Psoas muscle (tissue), 8 donors: ENCODE data around the gene SYT2. TPM values are rescaled to one million over a fixed set of nuclear protein-coding genes. Genes with fewer than 3 reads are reported as not detected.
"Not testable (repeated sequence)": the region's sequence is repeated elsewhere in the genome, so short reads cannot be mapped to it uniquely, and the experiment has no call there.

Experiments
- ATAC-seq, 4 donors: fragments of 200-7000 bp; cut with Tn5 transposase; one replicate each; pipeline ENCODE4 v1.9.1; 2020; ENCODE audit warnings: moderate library complexity in 3 of 4, mild to moderate bottlenecking in 2 of 4
- DNase-seq, 2 donors: peaks; one replicate each; pipeline ENCODE4 v3.0.0-alpha.2; 2020
- H3K27ac ChIP-seq: fragments of 200-600 bp; one replicate; pipeline ENCODE4 v1.8.0; 2022
- H3K27me3 ChIP-seq, 3 donors: fragments of 200-600 bp in 1 of 3; one replicate each; pipeline versions ENCODE4 v1.6.1 to v1.8.0; 2013 to 2022; ENCODE audit warnings: low read length in 2 of 3, mild to moderate bottlenecking in 2 of 3, moderate library complexity in 1 of 3; ENCODE audit not compliant: insufficient read depth in 3 of 3
- H3K36me3 ChIP-seq, 2 donors: fragments of 200-600 bp in 1 of 2; one replicate each; pipeline versions ENCODE4 v1.6.1 to v1.8.0; 2013 to 2022; ENCODE audit warnings: low read depth in 1 of 2, mild to moderate bottlenecking in 1 of 2, moderate library complexity in 1 of 2; ENCODE audit not compliant: insufficient read depth in 1 of 2
- H3K4me1 ChIP-seq: fragments of 200-600 bp; one replicate; pipeline ENCODE4 v1.8.0; 2022
- H3K4me3 ChIP-seq: fragments of 200-600 bp; one replicate; pipeline ENCODE4 v1.8.0; 2022; ENCODE audit warnings: mild to moderate bottlenecking
- H3K9me3 ChIP-seq: fragments of 200-600 bp; one replicate; pipeline ENCODE4 v1.8.0; 2022
- WGBS, 3 donors: extraction: QIAGEN DNeasy Blood & Tissue Kit; methylation state at CpG; one replicate each; pipeline versions ENCODE4 v1.1.6 to v1.1.7; 2013; 5-methylcytosine and 5-hydroxymethylcytosine counted together
- intact Hi-C, 2 donors: fragments of 100-400 bp; cut with DNase I; formaldehyde crosslinking; loops; one replicate each; pipeline versions ENCODE4 v1.11.0 to v1.14.2; 2022
- polyA plus RNA-seq, 3 donors: library from polyadenylated mRNA; stranded (reverse); fragments of 200-250 nt; gene quantifications; one replicate each; pipeline ENCODE4 v1.2.3, GENCODE V29; 2013
- total RNA-seq, 4 donors: library from RNA; stranded (reverse); fragmentation: NEBNext Ultra II Directional in 2 of 4; extraction: Animal tissue kit (Norgen Biotek cat#: 25700) in 2 of 4; gene quantifications; one replicate each; pipeline versions ENCODE4 v1.2.1 to v1.2.4, GENCODE V29; 2021 to 2023
- TF ChIP-seq, protein P1 (sequence below): fragments of 200-600 bp; IDR thresholded peaks from one replicate; pipeline ENCODE4 v1.8.0; 2022; ENCODE audit warnings: antibody characterized with exemption
- donor health status: healthy with polysubstance abuse.
- donor health status: DM: no; HTN: no; CAD: no; lungs with moderate emphysema.
- donor health status: Bipolar disorder and iron deficiency.
- donor health status: healthy.
- donor health status: DM: yes; HTN: yes; CAD: no.
- donor health status: DM: no; HTN: no; CAD: no.
- donor health status: DM: no; HTN: no; CAD: no.
- donor health status: DM: yes; HTN: yes; CAD: no.

Gene SYT2
- total and polyA plus RNA-seq, 7 donors, result 0.01 to 0.02 TPM; not detected in 5

DNA sequence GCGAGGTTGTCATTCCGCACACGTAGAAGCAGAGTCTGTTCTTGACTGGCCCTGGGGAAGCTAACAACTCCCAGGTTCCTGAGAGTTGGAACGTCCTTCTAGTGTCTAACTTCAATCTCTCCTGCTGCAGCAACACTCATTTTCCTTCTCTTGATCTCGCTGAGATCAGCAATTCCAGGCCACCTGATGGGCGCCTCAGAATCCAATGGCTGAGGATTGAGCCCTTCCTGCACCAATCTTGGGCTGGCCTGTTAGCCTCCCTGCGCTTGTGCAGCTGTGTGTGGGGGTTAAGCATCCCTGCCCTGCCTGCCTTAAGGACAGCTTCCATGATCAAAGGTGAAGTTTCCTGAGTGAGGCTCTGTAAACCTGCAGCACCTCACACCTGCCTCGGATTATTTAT, 87.9 kb downstream of the SYT2 start:
- TF ChIP-seq, protein P1, sequence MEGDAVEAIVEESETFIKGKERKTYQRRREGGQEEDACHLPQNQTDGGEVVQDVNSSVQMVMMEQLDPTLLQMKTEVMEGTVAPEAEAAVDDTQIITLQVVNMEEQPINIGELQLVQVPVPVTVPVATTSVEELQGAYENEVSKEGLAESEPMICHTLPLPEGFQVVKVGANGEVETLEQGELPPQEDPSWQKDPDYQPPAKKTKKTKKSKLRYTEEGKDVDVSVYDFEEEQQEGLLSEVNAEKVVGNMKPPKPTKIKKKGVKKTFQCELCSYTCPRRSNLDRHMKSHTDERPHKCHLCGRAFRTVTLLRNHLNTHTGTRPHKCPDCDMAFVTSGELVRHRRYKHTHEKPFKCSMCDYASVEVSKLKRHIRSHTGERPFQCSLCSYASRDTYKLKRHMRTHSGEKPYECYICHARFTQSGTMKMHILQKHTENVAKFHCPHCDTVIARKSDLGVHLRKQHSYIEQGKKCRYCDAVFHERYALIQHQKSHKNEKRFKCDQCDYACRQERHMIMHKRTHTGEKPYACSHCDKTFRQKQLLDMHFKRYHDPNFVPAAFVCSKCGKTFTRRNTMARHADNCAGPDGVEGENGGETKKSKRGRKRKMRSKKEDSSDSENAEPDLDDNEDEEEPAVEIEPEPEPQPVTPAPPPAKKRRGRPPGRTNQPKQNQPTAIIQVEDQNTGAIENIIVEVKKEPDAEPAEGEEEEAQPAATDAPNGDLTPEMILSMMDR, result no peak
- no peak for ATAC-seq
- no peaks in the 10 kb centered on the region for H3K36me3 ChIP-seq
- no peak overlapping the region for H3K4me3 ChIP-seq
- H3K9me3 ChIP-seq, result no peaks in the 10 kb centered on the region
- no peak overlapping the region for H3K27ac ChIP-seq
- DNase-seq, result peak in 1 of 2 donors; percentile 4
- H3K27me3 ChIP-seq, result no peaks in the 10 kb centered on the region
- peaks cover 22% of the 10 kb centered on the region for H3K4me1 ChIP-seq
- intact Hi-C loops, result loop anchor here in 1 of 2 donors (10.0 kb wide), 2 partner anchors 48 to 288 kb away; no protein-coding TSS in a partner anchor
- 93 to 94% (median 94%) methylated on average over 8 of the region's 8 CpGs for WGBS, 3 donors

DNA sequence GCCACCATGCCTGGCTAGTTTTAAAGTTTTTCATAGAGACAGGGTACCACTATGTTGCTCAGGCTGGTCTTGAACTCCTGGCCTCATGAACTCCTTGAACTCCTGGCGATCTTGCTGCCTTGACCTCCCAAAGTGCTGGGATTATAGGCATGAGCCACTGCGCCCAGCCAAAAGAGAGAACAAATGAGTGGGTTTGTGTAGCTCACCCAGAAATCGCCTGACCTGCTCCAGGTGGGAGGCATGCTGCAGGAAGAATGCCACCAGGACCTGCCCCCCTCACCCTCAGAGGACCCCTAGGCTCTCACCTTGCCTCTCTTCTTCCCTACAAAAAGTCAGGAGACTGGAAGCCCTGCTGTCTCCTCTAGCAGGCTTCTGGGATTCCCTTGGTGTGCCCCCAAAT, 88.8 kb downstream of the SYT2 start:
- H3K27me3 ChIP-seq, result no peaks in the 10 kb centered on the region
- TF ChIP-seq, protein P1, result no peak
- no peak overlapping the region for H3K27ac ChIP-seq
- no peak for ATAC-seq
- intact Hi-C loops, result loop anchor here in 1 of 2 donors (10.0 kb wide), 2 partner anchors 47 to 287 kb away; no protein-coding TSS in a partner anchor
- no peak overlapping the region for H3K4me3 ChIP-seq
- 96 to 100% (median 100%) methylated on average over 3 of the region's 3 CpGs for WGBS, 3 donors
- peaks cover 22% of the 10 kb centered on the region for H3K4me1 ChIP-seq
- DNase-seq, result peak in 1 of 2 donors; percentile 20
- H3K9me3 ChIP-seq, result no peaks in the 10 kb centered on the region
- H3K36me3 ChIP-seq, result no peaks in the 10 kb centered on the region

DNA sequence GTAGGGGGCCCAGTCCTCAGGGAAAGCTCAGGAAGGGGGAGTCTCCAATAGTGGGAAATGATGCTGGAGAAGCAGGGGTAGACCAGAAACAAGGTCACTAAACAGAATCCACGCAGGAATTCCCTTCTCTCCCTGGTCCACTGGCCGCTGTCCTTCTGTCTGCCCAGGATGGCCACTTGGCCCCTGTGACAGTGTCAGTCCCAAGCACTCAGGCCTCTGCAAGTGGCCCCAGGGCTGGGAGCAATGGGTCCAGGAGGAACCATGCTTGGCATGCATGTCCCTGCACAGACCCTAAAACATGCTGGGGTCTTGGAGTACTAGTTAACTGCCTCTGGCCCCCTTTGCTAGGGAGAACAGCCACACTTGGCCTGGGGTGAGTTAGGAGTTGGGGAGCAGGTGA, 90.2 kb downstream of the SYT2 start:
- not testable (repeated sequence) for H3K36me3 ChIP-seq, ATAC-seq, H3K4me3 ChIP-seq, H3K9me3 ChIP-seq, H3K27me3 ChIP-seq, H3K27ac ChIP-seq
- 97 to 100% methylated on average over 2 of the region's 2 CpGs; no CpG with 5 or more reads in 1 of the 3 donors for WGBS, 3 donors
- peak in 1 of 2 donors; percentile 23 for DNase-seq
- H3K4me1 ChIP-seq, result peaks cover 34% of the 10 kb centered on the region
- intact Hi-C loops, result loop anchor here in 1 of 2 donors (10.0 kb wide), 2 partner anchors 45 to 285 kb away; no protein-coding TSS in a partner anchor

DNA sequence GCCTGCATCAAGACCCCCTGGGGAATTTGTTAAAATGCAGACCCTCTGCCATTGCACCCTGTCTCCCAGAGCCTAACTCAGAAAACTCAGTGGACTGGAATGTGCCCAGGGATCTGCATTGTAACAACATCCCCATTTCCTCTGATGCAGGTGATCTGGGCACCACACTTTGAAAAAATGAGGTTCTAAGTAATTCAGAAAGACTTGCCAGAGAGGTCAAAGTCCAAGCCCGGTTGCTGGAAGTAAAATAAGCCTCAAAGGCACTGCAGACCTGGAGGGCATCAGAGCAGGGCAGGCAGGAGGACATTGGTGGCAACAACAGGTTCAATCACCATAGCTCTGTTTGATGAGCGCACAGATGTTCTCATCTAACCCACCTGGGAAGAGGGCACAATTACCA, 90.7 kb downstream of the SYT2 start:
- no peak overlapping the region for H3K27ac ChIP-seq
- no peaks in the 10 kb centered on the region for H3K27me3 ChIP-seq
- no peaks in the 10 kb centered on the region for H3K36me3 ChIP-seq
- H3K9me3 ChIP-seq, result no peaks in the 10 kb centered on the region
- WGBS, 3 donors, result 59 to 88% (median 74%) methylated on average over 2 of the region's 2 CpGs
- no peak overlapping the region for H3K4me3 ChIP-seq
- DNase-seq (no peak), ATAC-seq (no peak)
- H3K4me1 ChIP-seq, result peaks cover 39% of the 10 kb centered on the region
- TF ChIP-seq, protein P1, result no peak
- intact Hi-C loops, result loop anchor here in 1 of 2 donors (1.0 kb wide), 1 partner anchor 48 kb away; no protein-coding TSS in a partner anchor

DNA sequence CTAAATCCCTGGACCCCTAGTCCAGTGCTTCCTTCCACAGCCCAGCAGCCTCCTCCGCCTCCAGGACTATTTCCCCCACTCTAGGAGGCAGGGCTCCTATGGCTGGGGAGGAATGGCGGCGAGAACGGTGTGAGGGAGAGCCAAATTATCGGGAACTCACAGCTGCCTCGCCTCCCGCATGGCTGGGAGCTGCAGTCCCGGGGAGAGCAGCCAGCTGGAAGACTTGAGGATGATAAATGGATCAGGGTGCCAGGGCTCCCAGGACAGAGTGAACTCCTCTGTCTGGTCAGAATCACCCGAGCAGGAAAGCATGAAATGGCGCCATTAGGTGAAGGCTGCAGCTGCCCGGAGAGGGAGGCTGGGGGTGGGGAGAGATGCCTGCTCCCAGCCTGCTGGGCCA, 91.2 kb downstream of the SYT2 start:
- ATAC-seq (peak; percentile 45 to 78 (median 63)), DNase-seq (peak in 1 of 2 donors; percentile 76)
- not testable (repeated sequence) for H3K27me3 ChIP-seq, H3K36me3 ChIP-seq, H3K9me3 ChIP-seq, H3K4me3 ChIP-seq
- H3K4me1 ChIP-seq, result peaks cover 41% of the 10 kb centered on the region
- H3K27ac ChIP-seq, result peak overlapping the region; percentile 21
- intact Hi-C loops, result loop anchor here in 1 of 2 donors (1.0 kb wide), 1 partner anchor 48 kb away; no protein-coding TSS in a partner anchor
- 28 to 36% (median 31%) methylated on average over 11 of the region's 11 CpGs for WGBS, 3 donors
